Measurements from ENCODE around the gene SUN1. TPM values are rescaled to one million over a fixed set of nuclear protein-coding genes. Genes with fewer than 3 reads are reported as not detected.

Gene SUN1
- total and polyA plus RNA-seq, 9 of the 15 experiments (the other 6 are each of a cell fraction or from before 2014, with no cell fraction given), result 36.8 to 132 (median 62.3) TPM

GRCh38 chr7:873367-874002, 41.2 kb downstream of the SUN1 start (continued):
- TF ChIP-seq, protein P1, sequence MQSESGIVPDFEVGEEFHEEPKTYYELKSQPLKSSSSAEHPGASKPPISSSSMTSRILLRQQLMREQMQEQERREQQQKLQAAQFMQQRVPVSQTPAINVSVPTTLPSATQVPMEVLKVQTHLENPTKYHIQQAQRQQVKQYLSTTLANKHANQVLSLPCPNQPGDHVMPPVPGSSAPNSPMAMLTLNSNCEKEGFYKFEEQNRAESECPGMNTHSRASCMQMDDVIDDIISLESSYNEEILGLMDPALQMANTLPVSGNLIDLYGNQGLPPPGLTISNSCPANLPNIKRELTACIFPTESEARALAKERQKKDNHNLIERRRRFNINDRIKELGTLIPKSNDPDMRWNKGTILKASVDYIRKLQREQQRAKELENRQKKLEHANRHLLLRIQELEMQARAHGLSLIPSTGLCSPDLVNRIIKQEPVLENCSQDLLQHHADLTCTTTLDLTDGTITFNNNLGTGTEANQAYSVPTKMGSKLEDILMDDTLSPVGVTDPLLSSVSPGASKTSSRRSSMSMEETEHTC (IDR thresholded peaks at IDR 0.05), result peak; percentile 62; the same call in 1 of the 2 replicates
- TF ChIP-seq MXI1 (IDR thresholded peaks at IDR 0.05; ENCODE audit: low read depth, low read length), result peak; percentile 87
- TF ChIP-seq ZNF232 (CRISPR knock-in tag; IDR thresholded peaks at IDR 0.05), result peak; percentile 99
- TF ChIP-seq, protein P2, sequence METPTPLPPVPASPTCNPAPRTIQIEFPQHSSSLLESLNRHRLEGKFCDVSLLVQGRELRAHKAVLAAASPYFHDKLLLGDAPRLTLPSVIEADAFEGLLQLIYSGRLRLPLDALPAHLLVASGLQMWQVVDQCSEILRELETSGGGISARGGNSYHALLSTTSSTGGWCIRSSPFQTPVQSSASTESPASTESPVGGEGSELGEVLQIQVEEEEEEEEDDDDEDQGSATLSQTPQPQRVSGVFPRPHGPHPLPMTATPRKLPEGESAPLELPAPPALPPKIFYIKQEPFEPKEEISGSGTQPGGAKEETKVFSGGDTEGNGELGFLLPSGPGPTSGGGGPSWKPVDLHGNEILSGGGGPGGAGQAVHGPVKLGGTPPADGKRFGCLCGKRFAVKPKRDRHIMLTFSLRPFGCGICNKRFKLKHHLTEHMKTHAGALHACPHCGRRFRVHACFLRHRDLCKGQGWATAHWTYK (CRISPR knock-in tag; IDR thresholded peaks at IDR 0.05), result 0 out of 2 replicates have a peak, but pooled peaks have one; percentile 61
- TF ChIP-seq RBBP5 (IDR thresholded peaks at IDR 0.05; ENCODE audit: borderline replicate concordance, insufficient read depth, low read length, poor library complexity, severe bottlenecking), result peak; percentile 43
- TF ChIP-seq, protein P3, sequence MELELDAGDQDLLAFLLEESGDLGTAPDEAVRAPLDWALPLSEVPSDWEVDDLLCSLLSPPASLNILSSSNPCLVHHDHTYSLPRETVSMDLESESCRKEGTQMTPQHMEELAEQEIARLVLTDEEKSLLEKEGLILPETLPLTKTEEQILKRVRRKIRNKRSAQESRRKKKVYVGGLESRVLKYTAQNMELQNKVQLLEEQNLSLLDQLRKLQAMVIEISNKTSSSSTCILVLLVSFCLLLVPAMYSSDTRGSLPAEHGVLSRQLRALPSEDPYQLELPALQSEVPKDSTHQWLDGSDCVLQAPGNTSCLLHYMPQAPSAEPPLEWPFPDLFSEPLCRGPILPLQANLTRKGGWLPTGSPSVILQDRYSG (tag; conservative IDR thresholded peaks at IDR 0.05; ENCODE audit: low read depth), result peak; percentile 68
- TF ChIP-seq ZFX (CRISPR knock-in tag; IDR thresholded peaks at IDR 0.05), result peak; percentile 80
- TF ChIP-seq ZNF12 (CRISPR knock-in tag; IDR thresholded peaks at IDR 0.05), result peak; percentile 47; the same call in 1 of the 2 replicates
- peak; percentile 100 for TF ChIP-seq MAX (CRISPR knock-in tag; IDR thresholded peaks at IDR 0.05)
- 0 out of 2 replicates have a peak, but pooled peaks have one; percentile 41 for TF ChIP-seq SREBF1 (IDR thresholded peaks at IDR 0.05; ENCODE audit: borderline replicate concordance, low read depth, low read length)
- peak; percentile 78; the same call in 1 of the 2 replicates for TF ChIP-seq ZNF282 (CRISPR knock-in tag; IDR thresholded peaks at IDR 0.05)
- TF ChIP-seq PRPF4 (IDR thresholded peaks at IDR 0.05; ENCODE audit: insufficient read depth, low read depth, low read length, poor library complexity, severe bottlenecking), result no peak
- TF ChIP-seq, protein P4, sequence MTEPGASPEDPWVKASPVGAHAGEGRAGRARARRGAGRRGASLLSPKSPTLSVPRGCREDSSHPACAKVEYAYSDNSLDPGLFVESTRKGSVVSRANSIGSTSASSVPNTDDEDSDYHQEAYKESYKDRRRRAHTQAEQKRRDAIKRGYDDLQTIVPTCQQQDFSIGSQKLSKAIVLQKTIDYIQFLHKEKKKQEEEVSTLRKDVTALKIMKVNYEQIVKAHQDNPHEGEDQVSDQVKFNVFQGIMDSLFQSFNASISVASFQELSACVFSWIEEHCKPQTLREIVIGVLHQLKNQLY (CRISPR knock-in tag; conservative IDR thresholded peaks at IDR 0.05), result peak in 1 of 2 experiments; percentile 99; a peak in 2 of 4 replicates
- TF ChIP-seq DEAF1 (CRISPR knock-in tag; IDR thresholded peaks at IDR 0.05), result peak; percentile 48; the same call in 1 of the 2 replicates
- no peak for TF ChIP-seq CHD4 (IDR thresholded peaks at IDR 0.05; ENCODE audit: insufficient read depth, insufficient replicate concordance, low read depth, low read length, poor library complexity, severe bottlenecking)
- TF ChIP-seq LARP7 (IDR thresholded peaks at IDR 0.05), result no peak
- TF ChIP-seq TRIM24 (IDR thresholded peaks at IDR 0.05), result no peak
- TF ChIP-seq, protein P5, sequence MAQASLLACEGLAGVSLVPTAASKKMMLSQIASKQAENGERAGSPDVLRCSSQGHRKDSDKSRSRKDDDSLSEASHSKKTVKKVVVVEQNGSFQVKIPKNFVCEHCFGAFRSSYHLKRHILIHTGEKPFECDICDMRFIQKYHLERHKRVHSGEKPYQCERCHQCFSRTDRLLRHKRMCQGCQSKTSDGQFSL (CRISPR knock-in tag; IDR thresholded peaks at IDR 0.05), result peak; percentile 89
- TF ChIP-seq, protein P5 (tag; IDR thresholded peaks at IDR 0.05), result peak in 1 of 2 experiments; percentile 63; a peak in 1 of 4 replicates
